K562 (cell line): ENCODE results near the gene FYTTD1. TPM values are rescaled to one million over a fixed set of nuclear protein-coding genes. Genes with fewer than 3 reads are reported as not detected.

Source experiments
- ATAC-seq: fragments of 200-7000 bp; cut with Tn5 transposase; 3 replicates; pipeline ENCODE4 v1.9.1; 2020; ENCODE audit warnings: moderate library complexity
- BruUV-seq: library from RNA; stranded (reverse); fragments of 400-500 nt; replicated peaks from 2 replicates; lab custom pipeline; 2021; lab: Mats Ljungman, UMichigan
- CTCF ChIA-PET: fragments of 300-600 bp; formaldehyde crosslinking; extraction: SDS; loops from one replicate; lab custom pipeline; 2021; ENCODE audit warnings: low intra/inter-chr PET ratio; lab: Yijun Ruan, JAX
- POLR2A ChIA-PET: fragments of 300-600, 350-650 bp; sonication (Branson Sonifier 250); formaldehyde crosslinking; extraction: SDS; loops from one replicate; lab custom pipeline; 2021; ENCODE audit warnings: antibody characterized with exemption, inconsistent platforms; lab: Yijun Ruan, JAX
- DNase-seq, 4 experiments: peaks; one replicate each; pipeline versions ENCODE4 v3.0.0 to v3.0.0-alpha.2; 2011 to 2018; ENCODE audit warnings: low spot score in 3 of 4, mixed read lengths in 3 of 4; ENCODE audit errors: extremely low read depth in 1 of 4
- FAIRE-seq: peaks from 2 replicates; lab custom pipeline; 2011; peaks lifted over from hg19 to GRCh38; lab: Jason Lieb, UNC
- H2AFZ ChIP-seq: 2 replicates; pipeline ENCODE4 v1.6.0; 2011; ENCODE audit warnings: low read depth, low read length, control low read depth, inconsistent platforms
- H3K27ac ChIP-seq: fragments of 200-600 bp; 3 replicates; pipeline ENCODE4 v1.8.0; 2011; ENCODE audit warnings: low read depth, mild to moderate bottlenecking, control low read depth, inconsistent platforms, low read length, moderate library complexity, mixed read lengths; ENCODE audit errors: extremely low read depth
- H3K27me3 ChIP-seq, 2 experiments: fragments of 300-600 bp in 1 of 2; 2 replicates in 1 of 2; 3 replicates in 1 of 2; pipeline versions ENCODE4 v1.6.0 to v1.8.0; 2011; ENCODE audit warnings: inconsistent platforms in 2 of 2, low read length in 2 of 2, mild to moderate bottlenecking in 1 of 2, mixed read lengths in 1 of 2, moderate library complexity in 1 of 2; ENCODE audit not compliant: control insufficient read depth in 2 of 2, insufficient read depth in 2 of 2
- H3K36me3 ChIP-seq: fragments of 300-600 bp; 3 replicates; pipeline ENCODE4 v1.8.0; 2011; ENCODE audit warnings: mild to moderate bottlenecking, low read length, inconsistent platforms; ENCODE audit not compliant: control insufficient read depth, insufficient read depth
- H3K4me1 ChIP-seq, 2 experiments: fragments of 200-600 bp in 1 of 2; replicated peaks in 1 of 2; 2 replicates in 1 of 2; 3 replicates in 1 of 2; pipeline versions ENCODE4 v1.5.1 to v1.8.0; 2011; ENCODE audit warnings: inconsistent platforms in 2 of 2, low read length in 2 of 2, mild to moderate bottlenecking in 1 of 2, mixed read lengths in 1 of 2, moderate library complexity in 1 of 2; ENCODE audit not compliant: control insufficient read depth in 2 of 2, insufficient read depth in 2 of 2
- H3K4me2 ChIP-seq: 2 replicates; pipeline ENCODE4 v1.6.1; 2011; ENCODE audit warnings: low read length, control low read depth, inconsistent platforms, mixed read lengths; ENCODE audit not compliant: insufficient read depth
- H3K4me3 ChIP-seq: fragments of 200-600 bp; sonication (generic), shearing (Covaris generic); 2 replicates; pipeline ENCODE4 v1.5.1; 2016; ENCODE audit warnings: control low read depth, inconsistent platforms
- H3K79me2 ChIP-seq: fragments of 200-600 bp; 3 replicates; pipeline ENCODE4 v1.8.0; 2011; ENCODE audit warnings: low read length, inconsistent platforms; ENCODE audit not compliant: control insufficient read depth, insufficient read depth
- H3K9ac ChIP-seq, 2 experiments: 2 replicates each; pipeline versions ENCODE4 v1.6.0 to v1.6.1; 2011; ENCODE audit warnings: low read depth in 2 of 2, low read length in 2 of 2, control low read depth in 1 of 2, inconsistent platforms in 1 of 2, mild to moderate bottlenecking in 1 of 2, mixed read lengths in 1 of 2; ENCODE audit not compliant: insufficient read depth in 1 of 2
- H3K9me1 ChIP-seq: one replicate; pipeline ENCODE4 v1.6.0; 2011; ENCODE audit warnings: inconsistent platforms, mild to moderate bottlenecking, low read length, moderate library complexity; ENCODE audit not compliant: control insufficient read depth, insufficient read depth
- H3K9me3 ChIP-seq: replicated peaks from 2 replicates; pipeline ENCODE4 v1.5.1; 2011; ENCODE audit warnings: low read depth, low read length, inconsistent platforms; ENCODE audit not compliant: control insufficient read depth, insufficient read depth
- H4K20me1 ChIP-seq: replicated peaks from 2 replicates; pipeline ENCODE4 v1.6.1; 2011; ENCODE audit warnings: low read length, inconsistent platforms, mixed read lengths; ENCODE audit not compliant: control insufficient read depth, insufficient read depth
- KDM5B ChIP-seq: fragments of 200-600 bp; sonication (generic); IDR thresholded peaks from 2 replicates; pipeline ENCODE4 v1.6.1; 2012; ENCODE audit warnings: low read depth, mild to moderate bottlenecking, moderate library complexity, low read length, control low read depth, inconsistent platforms; ENCODE audit not compliant: insufficient replicate concordance
- POLR3A ChIP-seq: IDR thresholded peaks from 2 replicates; pipeline ENCODE4 v1.6.1; 2011; ENCODE audit warnings: borderline replicate concordance, mild to moderate bottlenecking, moderate library complexity; ENCODE audit not compliant: insufficient read length, insufficient read depth; ENCODE audit errors: extremely low read depth
- ZBTB9 ChIP-seq: fragments of 450-650 bp; formaldehyde crosslinking; IDR thresholded peaks from 2 replicates; pipeline ENCODE4 v1.4.0; 2020; ENCODE audit warnings: mild to moderate bottlenecking, moderate library complexity
- ZNF609 ChIP-seq: sonication (generic); formaldehyde crosslinking; IDR thresholded peaks from 2 replicates; pipeline ENCODE4 v1.8.1; 2023; ENCODE audit warnings: missing genetic modification reagents, mild to moderate bottlenecking, borderline replicate concordance
- ZNF644 ChIP-seq: fragments of 200-800 bp; sonication (Bioruptor generic); IDR thresholded peaks from 2 replicates; pipeline ENCODE4 v1.6.1; 2016; ENCODE audit warnings: low read depth, missing genetic modification characterization, missing compliant biosample characterization
- WGBS: fragments of 100-300 bp; shearing (Covaris generic); methylation state at CpG from one replicate; pipeline ENCODE4 v1.1.6; 2016; ENCODE audit warnings: low coverage, mixed read lengths; ENCODE audit not compliant: insufficient coverage; ENCODE audit errors: missing lambda C conversion rate; 5-methylcytosine and 5-hydroxymethylcytosine counted together
- in situ Hi-C: fragments of 300-500 bp; cut with MboI; formaldehyde crosslinking; loops from 4 replicates; pipeline ENCODE4 v1.15.0; 2018; ENCODE audit warnings: inconsistent platforms, mixed read lengths
- intact Hi-C: fragments of 100-400 bp; cut with micrococcal nuclease; formaldehyde crosslinking; loops from 2 replicates; pipeline ENCODE4 v1.14.2; 2022
- polyA plus RNA-seq, 8 experiments: library from polyadenylated mRNA; depleted of rRNA in 4 of 8; stranded (reverse) in 5 of 8; unstranded in 3 of 8; fragments of >200 nt; fragmentation: Nextera tagmentation in 2 of 8; fragmentation: Illumina TruSeq in 1 of 8; extraction: Ambion mirVana in 2 of 8; extraction: Trizol in 1 of 8; gene quantifications; 2 replicates each; pipeline versions ENCODE4 v1.2.1 to v1.2.3, GENCODE V29; 2011 to 2014; ENCODE audit warnings: inconsistent platforms in 1 of 8, missing spikeins in 1 of 8
- total RNA-seq, 7 experiments: library from RNA; depleted of rRNA in 6 of 7; stranded (reverse); fragments of >200 nt in 6 of 7; fragmentation: Illumina TruSeq in 2 of 7; extraction: Trizol in 2 of 7; gene quantifications; 2 replicates each; pipeline versions ENCODE4 v1.2.1 to v1.2.3, GENCODE V29; 2011 to 2021; ENCODE audit warnings: low replicate concordance in 1 of 7
- TF ChIP-seq, protein P1 (sequence below), 2 experiments: fragments of 450-650 bp; formaldehyde crosslinking in 1 of 2; IDR thresholded peaks; 2 replicates each; pipeline versions ENCODE4 v1.4.0 to v1.6.1; 2014 to 2020; ENCODE audit warnings: mild to moderate bottlenecking in 2 of 2, borderline replicate concordance in 1 of 2, low read depth in 1 of 2

Gene FYTTD1
- total and polyA plus RNA-seq, 9 of the 15 experiments (the other 6 are each of a cell fraction or from before 2014, with no cell fraction given): 35.7 to 106 (median 76.3) TPM

GRCh38 chr3:197750396-197750831, 731 bp downstream of the FYTTD1 start:
- ChIA-PET CTCF (no interaction called here), POLR2A (interaction anchor here (0.7 to 1.6 kb wide), 4 partner anchors 8 to 207 kb away, joined by 3 to 5 read pairs (median 4); no protein-coding TSS in a partner anchor)
- H3K9me3 ChIP-seq: no peaks in the 10 kb centered on the region
- peak overlapping the region; percentile 98 for H2AFZ ChIP-seq
- peak; percentile 78 for ATAC-seq
- no peaks in the 10 kb centered on the region for H3K36me3 ChIP-seq
- WGBS: under 1% methylated on average over 30 of the region's 43 CpGs
- no peak for FAIRE-seq
- H3K79me2 ChIP-seq: peaks cover 54% of the 10 kb centered on the region
- H3K4me3 ChIP-seq: peak overlapping the region; percentile 76
- BruUV-seq: TSS peak; percentile 47
- no peaks in the 10 kb centered on the region for H3K27me3 ChIP-seq
- peak; percentile 43 to 70 (median 56) for DNase-seq
- H3K4me2 ChIP-seq: peak overlapping the region; percentile 80
- no peaks in the 10 kb centered on the region for H3K9me1 ChIP-seq
- H3K4me1 ChIP-seq: peaks cover 30 to 36% of the 10 kb centered on the region in 2 experiments; a peak in 4 of 5 replicates
- no peaks in the 10 kb centered on the region; the same call in 1 of the 2 replicates for H4K20me1 ChIP-seq
- intact Hi-C loops: no loop called here
- peak overlapping the region; percentile 86 for H3K27ac ChIP-seq
- peak overlapping the region; percentile 76 to 97 for H3K9ac ChIP-seq
- in situ Hi-C loops: no loop called here
- TF ChIP-seq ZNF644 (tag) (no peak), KDM5B (peak; percentile 36), ZNF609 (CRISPR knock-in tag) (no peak), POLR3A (no peak), ZBTB9 (CRISPR knock-in tag) (no peak)
- TF ChIP-seq, protein P1, sequence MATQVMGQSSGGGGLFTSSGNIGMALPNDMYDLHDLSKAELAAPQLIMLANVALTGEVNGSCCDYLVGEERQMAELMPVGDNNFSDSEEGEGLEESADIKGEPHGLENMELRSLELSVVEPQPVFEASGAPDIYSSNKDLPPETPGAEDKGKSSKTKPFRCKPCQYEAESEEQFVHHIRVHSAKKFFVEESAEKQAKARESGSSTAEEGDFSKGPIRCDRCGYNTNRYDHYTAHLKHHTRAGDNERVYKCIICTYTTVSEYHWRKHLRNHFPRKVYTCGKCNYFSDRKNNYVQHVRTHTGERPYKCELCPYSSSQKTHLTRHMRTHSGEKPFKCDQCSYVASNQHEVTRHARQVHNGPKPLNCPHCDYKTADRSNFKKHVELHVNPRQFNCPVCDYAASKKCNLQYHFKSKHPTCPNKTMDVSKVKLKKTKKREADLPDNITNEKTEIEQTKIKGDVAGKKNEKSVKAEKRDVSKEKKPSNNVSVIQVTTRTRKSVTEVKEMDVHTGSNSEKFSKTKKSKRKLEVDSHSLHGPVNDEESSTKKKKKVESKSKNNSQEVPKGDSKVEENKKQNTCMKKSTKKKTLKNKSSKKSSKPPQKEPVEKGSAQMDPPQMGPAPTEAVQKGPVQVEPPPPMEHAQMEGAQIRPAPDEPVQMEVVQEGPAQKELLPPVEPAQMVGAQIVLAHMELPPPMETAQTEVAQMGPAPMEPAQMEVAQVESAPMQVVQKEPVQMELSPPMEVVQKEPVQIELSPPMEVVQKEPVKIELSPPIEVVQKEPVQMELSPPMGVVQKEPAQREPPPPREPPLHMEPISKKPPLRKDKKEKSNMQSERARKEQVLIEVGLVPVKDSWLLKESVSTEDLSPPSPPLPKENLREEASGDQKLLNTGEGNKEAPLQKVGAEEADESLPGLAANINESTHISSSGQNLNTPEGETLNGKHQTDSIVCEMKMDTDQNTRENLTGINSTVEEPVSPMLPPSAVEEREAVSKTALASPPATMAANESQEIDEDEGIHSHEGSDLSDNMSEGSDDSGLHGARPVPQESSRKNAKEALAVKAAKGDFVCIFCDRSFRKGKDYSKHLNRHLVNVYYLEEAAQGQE (IDR thresholded peaks at IDR 0.05; ENCODE audit: borderline replicate concordance): no peak
- TF ChIP-seq, protein P1 (CRISPR knock-in tag; IDR thresholded peaks at IDR 0.05; ENCODE audit: low read depth): no peak
